Osteoblast (primary cell): Measurements from ENCODE around the gene PRTFDC1. TPM values are rescaled to one million over a fixed set of nuclear protein-coding genes. Genes with fewer than 3 reads are reported as not detected.
A peak's percentile ranks its signal among the peaks of the same experiment; 100 is the strongest.
"Not testable (repeated sequence)": the region's sequence is repeated elsewhere in the genome, so short reads cannot be mapped to it uniquely, and the experiment has no call there.

ENCODE experiments used
- DNase-seq: peaks from one replicate; pipeline ENCODE4 v3.0.0; 2011; ENCODE audit warnings: low spot score, mixed read lengths; ENCODE audit not compliant: insufficient read length; ENCODE audit errors: missing footprints
- H2AFZ ChIP-seq: 2 replicates; pipeline ENCODE4 v1.6.0; 2011; ENCODE audit warnings: mild to moderate bottlenecking, low read length
- H3K27ac ChIP-seq: 2 replicates; pipeline ENCODE4 v1.5.1; 2011; ENCODE audit warnings: mild to moderate bottlenecking, low read depth, low read length, moderate library complexity
- H3K27me3 ChIP-seq: 2 replicates; pipeline ENCODE4 v1.6.0; 2012; ENCODE audit warnings: mild to moderate bottlenecking, control low read depth, inconsistent platforms, low read length, moderate library complexity; ENCODE audit not compliant: insufficient read depth
- H3K36me3 ChIP-seq: 2 replicates; pipeline ENCODE4 v1.5.1; 2011; ENCODE audit warnings: mild to moderate bottlenecking, low read length, control low read depth, moderate library complexity; ENCODE audit not compliant: insufficient read depth
- H3K4me1 ChIP-seq: 2 replicates; pipeline ENCODE4 v1.5.1; 2011; ENCODE audit warnings: mild to moderate bottlenecking, low read length, control low read depth, moderate library complexity; ENCODE audit not compliant: insufficient read depth
- H3K4me2 ChIP-seq: 2 replicates; pipeline ENCODE4 v1.6.0; 2011; ENCODE audit warnings: mild to moderate bottlenecking, low read length; ENCODE audit not compliant: insufficient read depth
- H3K4me3 ChIP-seq: fragments of 200-600 bp; sonication (generic); 3 replicates; pipeline ENCODE4 v1.5.1; 2012; ENCODE audit warnings: mild to moderate bottlenecking, low read length, inconsistent platforms; ENCODE audit not compliant: insufficient read depth
- H3K79me2 ChIP-seq: 2 replicates; pipeline ENCODE4 v1.6.0; 2012; ENCODE audit warnings: mild to moderate bottlenecking, low read length, control low read depth, inconsistent platforms; ENCODE audit not compliant: insufficient read depth
- H3K9me3 ChIP-seq: 2 replicates; pipeline ENCODE4 v1.5.1; 2011; ENCODE audit warnings: low read depth, low read length, control low read depth
- H4K20me1 ChIP-seq: 2 replicates; pipeline ENCODE4 v1.6.0; 2012; ENCODE audit warnings: mild to moderate bottlenecking, low read length, control low read depth; ENCODE audit not compliant: insufficient read depth
- CTCF ChIP-seq: IDR thresholded peaks from 2 replicates; pipeline ENCODE4 v1.5.1; 2011; ENCODE audit warnings: mild to moderate bottlenecking, low read depth, low read length, moderate library complexity; ENCODE audit errors: extremely low read depth
- total RNA-seq: library from RNA; depleted of rRNA; stranded (reverse); fragments of >200 nt; gene quantifications from 2 replicates; pipeline ENCODE4 v1.2.3, GENCODE V29; 2012

The PRTFDC1 gene
- total RNA-seq, 1 donor, result 5.1 TPM

GRCh38 chr10:24926557-24926956 is 25.8 kb downstream of the PRTFDC1 start:
- H3K27ac ChIP-seq, result no peak overlapping the region
- no peak for DNase-seq
- no peaks in the 10 kb centered on the region for H3K36me3 ChIP-seq
- no peaks in the 10 kb centered on the region for H3K79me2 ChIP-seq
- no peak overlapping the region for H3K4me2 ChIP-seq
- no peak for TF ChIP-seq CTCF
- no peaks in the 10 kb centered on the region for H4K20me1 ChIP-seq
- no peak overlapping the region for H2AFZ ChIP-seq
- no peaks in the 10 kb centered on the region for H3K9me3 ChIP-seq
- H3K4me3 ChIP-seq, result no peak overlapping the region
- peaks cover 10% of the 10 kb centered on the region for H3K27me3 ChIP-seq
- peaks cover 20% of the 10 kb centered on the region for H3K4me1 ChIP-seq

GRCh38 chr10:24925799-24926198 is 26.6 kb downstream of the PRTFDC1 start:
- H3K79me2 ChIP-seq, result no peaks in the 10 kb centered on the region
- no peak for TF ChIP-seq CTCF
- no peaks in the 10 kb centered on the region for H3K36me3 ChIP-seq

GRCh38 chr10:24924483-24924882 is 27.9 kb downstream of the PRTFDC1 start:
- not testable (repeated sequence) for H3K9me3 ChIP-seq, H3K4me2 ChIP-seq, H3K4me3 ChIP-seq, H3K27me3 ChIP-seq, H3K36me3 ChIP-seq, H3K27ac ChIP-seq, H2AFZ ChIP-seq, H4K20me1 ChIP-seq, H3K79me2 ChIP-seq, DNase-seq
- peaks cover 14% of the 10 kb centered on the region for H3K4me1 ChIP-seq

More at GRCh38 chr10:24925799-24926198, 26.6 kb downstream of the PRTFDC1 start:
- Histone ChIP-seq H3K9me3 (no peaks in the 10 kb centered on the region), H3K4me3 (no peak overlapping the region), H2AFZ (no peak overlapping the region), H4K20me1 (no peaks in the 10 kb centered on the region), H3K27ac (no peak overlapping the region), H3K27me3 (peaks cover 10% of the 10 kb centered on the region), H3K4me1 (peaks cover 24% of the 10 kb centered on the region), H3K4me2 (no peak overlapping the region)
- DNase-seq, result no peak

GRCh38 chr10:24922222-24922868 is 30.1 kb downstream of the PRTFDC1 start:
- not testable (repeated sequence) for H3K79me2 ChIP-seq, H3K4me3 ChIP-seq, H3K9me3 ChIP-seq, H4K20me1 ChIP-seq, H3K36me3 ChIP-seq, H2AFZ ChIP-seq, DNase-seq, H3K4me2 ChIP-seq, H3K27me3 ChIP-seq
- Histone ChIP-seq H3K4me1 (peaks cover 11% of the 10 kb centered on the region), H3K27ac (peak overlapping the region; percentile 62)
